EH (cell line): ENCODE measurements around the gene IGHMBP2.
A peak's percentile ranks its signal among the peaks of the same experiment; 100 is the strongest.

Experiments used
- DNase-seq: peaks from one replicate; pipeline ENCODE4 v3.0.0-alpha.2; 2015; ENCODE audit warnings: low read depth

Gene IGHMBP2

GRCh38 chr11:68939583-68940555 is 36.2 kb downstream of the IGHMBP2 start:
- no peak for DNase-seq

GRCh38 chr11:68940651-68941323 is 37.1 kb downstream of the IGHMBP2 start:
- DNase-seq = no peak

- no peak for DNase-seq
Measured at GRCh38 chr11:68941324-68942094, 37.8 kb downstream of the IGHMBP2 start.

GRCh38 chr11:68942095-68942620 is 38.5 kb downstream of the IGHMBP2 start:
- peak; percentile 20 for DNase-seq

GRCh38 chr11:68942751-68943271 is 39.1 kb downstream of the IGHMBP2 start:
- DNase-seq = peak; percentile 57

GRCh38 chr11:68946416-68947090 is 42.9 kb downstream of the IGHMBP2 start:
- peak; percentile 91 for DNase-seq

- DNase-seq = no peak
Measured at GRCh38 chr11:68947151-68947550, 43.5 kb downstream of the IGHMBP2 start.

GRCh38 chr11:68948496-68948895 is 44.8 kb downstream of the IGHMBP2 start:
- DNase-seq = peak; percentile 55

GRCh38 chr11:68948935-68949334 is 45.2 kb downstream of the IGHMBP2 start:
- DNase-seq = no peak

- DNase-seq = peak; percentile 28
Measured at GRCh38 chr11:68950270-68950669, 46.6 kb downstream of the IGHMBP2 start.

- no peak for DNase-seq
Measured at GRCh38 chr11:68950762-68951161, 47.1 kb downstream of the IGHMBP2 start.

GRCh38 chr11:68954836-68955606 is 51.3 kb downstream of the IGHMBP2 start:
- peak; percentile 73 for DNase-seq

- no peak for DNase-seq
Measured at GRCh38 chr11:68955607-68955958, 51.9 kb downstream of the IGHMBP2 start.

- no peak for DNase-seq
Measured at GRCh38 chr11:68956142-68956541, 52.5 kb downstream of the IGHMBP2 start.

- no peak for DNase-seq
Measured at GRCh38 chr11:68956547-68957254, 53.0 kb downstream of the IGHMBP2 start.

GRCh38 chr11:68958211-68958610 is 54.5 kb downstream of the IGHMBP2 start:
- DNase-seq = no peak

- no peak for DNase-seq
Measured at GRCh38 chr11:68959465-68960293, 56.0 kb downstream of the IGHMBP2 start.

- DNase-seq = no peak
Measured at GRCh38 chr11:68960294-68961071, 56.8 kb downstream of the IGHMBP2 start.
